Stimulated activated CD8-positive, alpha-beta memory T cell treated with anti-CD3 and anti-CD28 coated beads, Interleukin-7, amount 100 ng/mL, for 24 hours (primary cell): ENCODE measurements around the gene KBTBD13.
"Not testable (repeated sequence)": the region's sequence is repeated elsewhere in the genome, so short reads cannot be mapped to it uniquely, and the experiment has no call there.

ENCODE experiments used
- DNase-seq: peaks from one replicate; pipeline ENCODE4 v3.0.0-alpha.2; 2020; ENCODE audit warnings: low read depth

The KBTBD13 gene

GRCh38 chr15:65089206-65089824 lies 12.8 kb downstream of the KBTBD13 start:
- DNase-seq: no peak

- DNase-seq: no peak
Measured at GRCh38 chr15:65091946-65092770, 15.6 kb downstream of the KBTBD13 start.

- no peak for DNase-seq
Measured at GRCh38 chr15:65092911-65093792, 16.6 kb downstream of the KBTBD13 start.

GRCh38 chr15:65093793-65094170 lies 17.2 kb downstream of the KBTBD13 start:
- DNase-seq: not testable (repeated sequence)

GRCh38 chr15:65094294-65094995 lies 17.9 kb downstream of the KBTBD13 start:
- no peak for DNase-seq

GRCh38 chr15:65095011-65095746 lies 18.6 kb downstream of the KBTBD13 start:
- no peak for DNase-seq

- DNase-seq: no peak
Measured at GRCh38 chr15:65095747-65096104, 19.2 kb downstream of the KBTBD13 start.

- DNase-seq: no peak
Measured at GRCh38 chr15:65096481-65097385, 20.2 kb downstream of the KBTBD13 start.

- DNase-seq: no peak
Measured at GRCh38 chr15:65097651-65098263, 21.2 kb downstream of the KBTBD13 start.

GRCh38 chr15:65099336-65099735 lies 22.8 kb downstream of the KBTBD13 start:
- DNase-seq: no peak

- DNase-seq: not testable (repeated sequence)
Measured at GRCh38 chr15:65099801-65100200, 23.3 kb downstream of the KBTBD13 start.

- no peak for DNase-seq
Measured at GRCh38 chr15:65100442-65100841, 23.9 kb downstream of the KBTBD13 start.

- DNase-seq: peak; percentile 24
Measured at GRCh38 chr15:65101411-65101890, 24.9 kb downstream of the KBTBD13 start.

- DNase-seq: no peak
Measured at GRCh38 chr15:65101891-65102708, 25.6 kb downstream of the KBTBD13 start.

GRCh38 chr15:65102912-65103311 lies 26.4 kb downstream of the KBTBD13 start:
- no peak for DNase-seq

- DNase-seq: no peak
Measured at GRCh38 chr15:65105038-65105437, 28.5 kb downstream of the KBTBD13 start.

- no peak for DNase-seq
Measured at GRCh38 chr15:65106011-65106590, 29.6 kb downstream of the KBTBD13 start.

- no peak for DNase-seq
Measured at GRCh38 chr15:65110676-65111292, 34.2 kb downstream of the KBTBD13 start.
